WTC11 (cell line): ENCODE results near the gene RPL13.

ENCODE experiments used
- EMX1 ChIP-seq: fragments of 250-450 bp; sonication (Bioruptor Pico); IDR thresholded peaks from 2 replicates; pipeline ENCODE4 v1.8.0; 2021; ENCODE audit warnings: mild to moderate bottlenecking
- MXD4 ChIP-seq: fragments of 250-450 bp; sonication (Bioruptor Pico); IDR thresholded peaks from 2 replicates; pipeline ENCODE4 v1.8.0; 2021; ENCODE audit warnings: mild to moderate bottlenecking, moderate library complexity, borderline replicate concordance
- TF ChIP-seq, protein P1 (sequence below): fragments of 200-600 bp; IDR thresholded peaks from 2 replicates; pipeline ENCODE4 v1.8.0; 2022; ENCODE audit warnings: antibody characterized with exemption
- TF ChIP-seq, protein P2 (sequence below): sonication (generic); formaldehyde crosslinking; IDR thresholded peaks from 2 replicates; pipeline ENCODE4 v1.8.1; 2023; ENCODE audit warnings: mild to moderate bottlenecking, missing genetic modification reagents, moderate library complexity

DNA sequence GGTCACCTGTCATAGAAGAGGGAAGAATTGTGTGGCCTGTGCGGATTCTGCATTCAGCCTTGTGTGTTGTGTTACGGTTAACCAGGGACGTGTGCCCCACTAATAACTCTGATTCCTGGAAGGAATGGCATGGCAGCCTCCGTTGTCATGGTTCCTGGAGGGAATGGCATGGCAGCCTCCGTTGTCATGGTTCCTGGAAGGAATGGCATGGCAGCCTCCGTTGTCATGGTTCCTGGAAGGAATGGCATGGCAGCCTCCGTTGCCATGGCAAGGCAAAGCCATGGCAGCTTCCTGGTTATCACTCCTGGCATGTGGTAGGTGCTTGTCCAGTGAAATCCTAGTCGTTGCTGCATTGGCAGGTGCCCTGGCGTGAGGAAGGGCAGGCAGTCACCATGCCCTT lies 43.4 kb upstream of the RPL13 start:
- TF ChIP-seq, protein P1, sequence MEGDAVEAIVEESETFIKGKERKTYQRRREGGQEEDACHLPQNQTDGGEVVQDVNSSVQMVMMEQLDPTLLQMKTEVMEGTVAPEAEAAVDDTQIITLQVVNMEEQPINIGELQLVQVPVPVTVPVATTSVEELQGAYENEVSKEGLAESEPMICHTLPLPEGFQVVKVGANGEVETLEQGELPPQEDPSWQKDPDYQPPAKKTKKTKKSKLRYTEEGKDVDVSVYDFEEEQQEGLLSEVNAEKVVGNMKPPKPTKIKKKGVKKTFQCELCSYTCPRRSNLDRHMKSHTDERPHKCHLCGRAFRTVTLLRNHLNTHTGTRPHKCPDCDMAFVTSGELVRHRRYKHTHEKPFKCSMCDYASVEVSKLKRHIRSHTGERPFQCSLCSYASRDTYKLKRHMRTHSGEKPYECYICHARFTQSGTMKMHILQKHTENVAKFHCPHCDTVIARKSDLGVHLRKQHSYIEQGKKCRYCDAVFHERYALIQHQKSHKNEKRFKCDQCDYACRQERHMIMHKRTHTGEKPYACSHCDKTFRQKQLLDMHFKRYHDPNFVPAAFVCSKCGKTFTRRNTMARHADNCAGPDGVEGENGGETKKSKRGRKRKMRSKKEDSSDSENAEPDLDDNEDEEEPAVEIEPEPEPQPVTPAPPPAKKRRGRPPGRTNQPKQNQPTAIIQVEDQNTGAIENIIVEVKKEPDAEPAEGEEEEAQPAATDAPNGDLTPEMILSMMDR, result no peak
- TF ChIP-seq, protein P2, sequence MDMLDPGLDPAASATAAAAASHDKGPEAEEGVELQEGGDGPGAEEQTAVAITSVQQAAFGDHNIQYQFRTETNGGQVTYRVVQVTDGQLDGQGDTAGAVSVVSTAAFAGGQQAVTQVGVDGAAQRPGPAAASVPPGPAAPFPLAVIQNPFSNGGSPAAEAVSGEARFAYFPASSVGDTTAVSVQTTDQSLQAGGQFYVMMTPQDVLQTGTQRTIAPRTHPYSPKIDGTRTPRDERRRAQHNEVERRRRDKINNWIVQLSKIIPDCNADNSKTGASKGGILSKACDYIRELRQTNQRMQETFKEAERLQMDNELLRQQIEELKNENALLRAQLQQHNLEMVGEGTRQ (CRISPR knock-in tag), result no peak
- TF ChIP-seq EMX1 (CRISPR knock-in tag), result no peak
- no peak for TF ChIP-seq MXD4 (CRISPR knock-in tag)
